Ishikawa (cell line): Measurements from ENCODE around the gene NAV2.

Experiments
- CEBPB ChIP-seq: IDR thresholded peaks from 2 replicates; pipeline ENCODE4 v1.6.1; 2012
- CREB1 ChIP-seq: IDR thresholded peaks from 2 replicates; pipeline ENCODE4 v1.6.1; 2012; ENCODE audit warnings: low read depth
- EGR1 ChIP-seq: IDR thresholded peaks from 2 replicates; pipeline ENCODE4 v1.6.1; 2012
- EP300 ChIP-seq: IDR thresholded peaks from 2 replicates; pipeline ENCODE4 v1.6.1; 2012; ENCODE audit warnings: borderline replicate concordance
- FOXM1 ChIP-seq: IDR thresholded peaks from 2 replicates; pipeline ENCODE4 v1.6.1; 2012; ENCODE audit warnings: low read depth, borderline replicate concordance
- NFIC ChIP-seq: IDR thresholded peaks from 2 replicates; pipeline ENCODE4 v1.6.1; 2012
- RAD21 ChIP-seq: IDR thresholded peaks from 2 replicates; pipeline ENCODE4 v1.6.1; 2012; ENCODE audit warnings: low read depth
- TAF1 ChIP-seq: IDR thresholded peaks from 2 replicates; pipeline ENCODE4 v1.6.1; 2012; ENCODE audit warnings: low read depth, mild to moderate bottlenecking
- TCF12 ChIP-seq: IDR thresholded peaks from 2 replicates; pipeline ENCODE4 v1.6.1; 2012; ENCODE audit warnings: low read depth
- TEAD4 ChIP-seq: IDR thresholded peaks from 2 replicates; pipeline ENCODE4 v1.6.1; 2012
- YY1 ChIP-seq: IDR thresholded peaks from 2 replicates; pipeline ENCODE4 v1.6.1; 2012; ENCODE audit warnings: low read depth
- ZBTB7A ChIP-seq: IDR thresholded peaks from 2 replicates; pipeline ENCODE4 v1.6.1; 2012; ENCODE audit warnings: low read depth
- TF ChIP-seq, protein P1 (sequence below): IDR thresholded peaks from 2 replicates; pipeline ENCODE4 v1.6.1; 2012; ENCODE audit warnings: low read depth, mild to moderate bottlenecking
- TF ChIP-seq, protein P2 (sequence below): IDR thresholded peaks from 2 replicates; pipeline ENCODE4 v1.6.1; 2012
- TF ChIP-seq, protein P3 (sequence below): IDR thresholded peaks from 2 replicates; pipeline ENCODE4 v1.6.1; 2012

NAV2 gene

GRCh38 chr11:20053572-20053971 is 340.9 kb downstream of the NAV2 start:
- TF ChIP-seq, protein P1, sequence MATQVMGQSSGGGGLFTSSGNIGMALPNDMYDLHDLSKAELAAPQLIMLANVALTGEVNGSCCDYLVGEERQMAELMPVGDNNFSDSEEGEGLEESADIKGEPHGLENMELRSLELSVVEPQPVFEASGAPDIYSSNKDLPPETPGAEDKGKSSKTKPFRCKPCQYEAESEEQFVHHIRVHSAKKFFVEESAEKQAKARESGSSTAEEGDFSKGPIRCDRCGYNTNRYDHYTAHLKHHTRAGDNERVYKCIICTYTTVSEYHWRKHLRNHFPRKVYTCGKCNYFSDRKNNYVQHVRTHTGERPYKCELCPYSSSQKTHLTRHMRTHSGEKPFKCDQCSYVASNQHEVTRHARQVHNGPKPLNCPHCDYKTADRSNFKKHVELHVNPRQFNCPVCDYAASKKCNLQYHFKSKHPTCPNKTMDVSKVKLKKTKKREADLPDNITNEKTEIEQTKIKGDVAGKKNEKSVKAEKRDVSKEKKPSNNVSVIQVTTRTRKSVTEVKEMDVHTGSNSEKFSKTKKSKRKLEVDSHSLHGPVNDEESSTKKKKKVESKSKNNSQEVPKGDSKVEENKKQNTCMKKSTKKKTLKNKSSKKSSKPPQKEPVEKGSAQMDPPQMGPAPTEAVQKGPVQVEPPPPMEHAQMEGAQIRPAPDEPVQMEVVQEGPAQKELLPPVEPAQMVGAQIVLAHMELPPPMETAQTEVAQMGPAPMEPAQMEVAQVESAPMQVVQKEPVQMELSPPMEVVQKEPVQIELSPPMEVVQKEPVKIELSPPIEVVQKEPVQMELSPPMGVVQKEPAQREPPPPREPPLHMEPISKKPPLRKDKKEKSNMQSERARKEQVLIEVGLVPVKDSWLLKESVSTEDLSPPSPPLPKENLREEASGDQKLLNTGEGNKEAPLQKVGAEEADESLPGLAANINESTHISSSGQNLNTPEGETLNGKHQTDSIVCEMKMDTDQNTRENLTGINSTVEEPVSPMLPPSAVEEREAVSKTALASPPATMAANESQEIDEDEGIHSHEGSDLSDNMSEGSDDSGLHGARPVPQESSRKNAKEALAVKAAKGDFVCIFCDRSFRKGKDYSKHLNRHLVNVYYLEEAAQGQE, result no peak
- TF ChIP-seq, protein P2, sequence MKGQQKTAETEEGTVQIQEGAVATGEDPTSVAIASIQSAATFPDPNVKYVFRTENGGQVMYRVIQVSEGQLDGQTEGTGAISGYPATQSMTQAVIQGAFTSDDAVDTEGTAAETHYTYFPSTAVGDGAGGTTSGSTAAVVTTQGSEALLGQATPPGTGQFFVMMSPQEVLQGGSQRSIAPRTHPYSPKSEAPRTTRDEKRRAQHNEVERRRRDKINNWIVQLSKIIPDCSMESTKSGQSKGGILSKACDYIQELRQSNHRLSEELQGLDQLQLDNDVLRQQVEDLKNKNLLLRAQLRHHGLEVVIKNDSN, result no peak
- TF ChIP-seq YY1 (no peak), ZBTB7A (no peak), CREB1 (no peak)

- TF ChIP-seq NFIC, result no peak
- TF ChIP-seq EGR1, result no peak
- no peak for TF ChIP-seq ZBTB7A
- TF ChIP-seq TEAD4, result no peak
- TF ChIP-seq RAD21, result no peak
- no peak for TF ChIP-seq CEBPB
- TF ChIP-seq FOXM1, result no peak
- TF ChIP-seq, protein P1, result no peak
- no peak for TF ChIP-seq YY1
- no peak for TF ChIP-seq EP300
These were observed 341.9 kb downstream of the NAV2 start for GRCh38 chr11:20054584-20054983.

GRCh38 chr11:20055312-20055711 is 342.7 kb downstream of the NAV2 start:
- no peak for TF ChIP-seq CEBPB
- TF ChIP-seq TCF12, result no peak
- TF ChIP-seq EP300, result no peak
- no peak for TF ChIP-seq CREB1
- TF ChIP-seq NFIC, result no peak
- TF ChIP-seq, protein P3, sequence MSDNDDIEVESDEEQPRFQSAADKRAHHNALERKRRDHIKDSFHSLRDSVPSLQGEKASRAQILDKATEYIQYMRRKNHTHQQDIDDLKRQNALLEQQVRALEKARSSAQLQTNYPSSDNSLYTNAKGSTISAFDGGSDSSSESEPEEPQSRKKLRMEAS, result no peak

DNA sequence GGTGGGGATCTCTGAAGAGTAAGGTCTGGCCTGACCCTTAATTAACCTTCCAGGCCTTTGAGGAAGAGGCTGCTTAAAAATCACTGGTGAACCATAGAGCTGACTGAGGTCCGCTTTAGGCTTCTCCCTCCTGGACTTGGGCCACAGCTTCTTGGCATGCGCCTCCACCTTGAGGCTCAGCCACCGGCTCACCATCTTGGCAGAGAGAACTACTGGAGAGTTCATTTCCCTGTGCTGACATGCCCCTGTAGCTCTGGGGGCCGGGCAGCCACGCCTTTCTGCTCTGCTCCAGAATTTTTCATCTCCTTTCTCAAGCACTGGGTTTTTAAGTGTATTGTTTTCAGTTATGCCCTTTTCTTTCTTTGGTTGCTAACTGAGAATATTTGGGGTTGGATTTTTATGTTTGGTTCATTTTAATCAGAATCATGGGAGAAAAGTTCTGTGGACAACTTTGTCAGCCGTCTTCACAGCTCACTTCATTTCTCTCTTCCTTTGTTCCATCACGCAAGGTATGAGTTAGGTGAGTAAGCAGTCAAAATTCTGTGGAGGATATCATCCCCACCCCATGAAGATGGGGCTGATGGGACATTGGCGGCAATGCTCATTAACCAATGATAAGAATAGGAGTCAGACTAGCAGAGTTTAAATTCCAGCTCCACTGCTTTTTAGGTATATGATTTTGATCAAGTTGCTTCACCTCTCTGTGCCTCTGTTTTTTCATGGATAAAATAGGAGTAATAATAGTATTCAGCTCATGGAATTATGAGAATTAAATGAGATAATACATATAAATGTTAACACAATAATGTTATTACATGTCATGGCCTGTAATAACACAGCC is 343.7 kb downstream of the NAV2 start:
- TF ChIP-seq ZBTB7A (no peak), FOXM1 (no peak), NFIC (peak; percentile 69), RAD21 (0 out of 2 replicates have a peak, but pooled peaks have one; percentile 3), TCF12 (no peak), EP300 (no peak), YY1 (peak; percentile 49; the same call in 1 of the 2 replicates)
- TF ChIP-seq, protein P3, result peak; percentile 56

- no peak for TF ChIP-seq CREB1
- TF ChIP-seq EP300, result no peak
- no peak for TF ChIP-seq NFIC
- no peak for TF ChIP-seq ZBTB7A
- TF ChIP-seq, protein P1, result no peak
- TF ChIP-seq, protein P3, result no peak
- no peak for TF ChIP-seq EGR1
- TF ChIP-seq, protein P2, result no peak
- no peak for TF ChIP-seq YY1
- TF ChIP-seq FOXM1, result no peak
- no peak for TF ChIP-seq CEBPB
- no peak for TF ChIP-seq RAD21
- no peak for TF ChIP-seq TAF1
- TF ChIP-seq TCF12, result no peak
- TF ChIP-seq TEAD4, result no peak
These were observed 344.6 kb downstream of the NAV2 start for GRCh38 chr11:20056950-20057943.
